Neural progenitor cell (in vitro differentiated cells): Measurements from ENCODE around the gene MRGPRG. TPM values are rescaled to one million over a fixed set of nuclear protein-coding genes. Genes with fewer than 3 reads are reported as not detected.

ENCODE experiments used
- DNase-seq: peaks from one replicate; pipeline ENCODE4 v3.0.0-alpha.2; 2016; ENCODE audit warnings: low spot score
- H2AFZ ChIP-seq: fragments of 200-600 bp; sonication (generic); replicated peaks from 2 replicates; pipeline ENCODE4 v1.6.1; 2016; ENCODE audit warnings: antibody characterized with exemption
- H3F3A ChIP-seq: fragments of 200-600 bp; sonication (generic); 2 replicates; pipeline ENCODE4 v1.6.1; 2016; ENCODE audit warnings: antibody characterized with exemption, low read depth
- H3K27ac ChIP-seq: fragments of 200-600 bp; sonication (generic); 2 replicates; pipeline ENCODE4 v1.5.1; 2016; ENCODE audit warnings: mild to moderate bottlenecking
- H3K27me3 ChIP-seq: fragments of 200-600 bp; sonication (generic); 2 replicates; pipeline ENCODE4 v1.6.1; 2016; ENCODE audit warnings: mild to moderate bottlenecking, moderate library complexity
- H3K36me3 ChIP-seq: fragments of 200-600 bp; sonication (generic); 2 replicates; pipeline ENCODE4 v1.5.1; 2016
- H3K4me1 ChIP-seq: fragments of 200-600 bp; sonication (generic); 2 replicates; pipeline ENCODE4 v1.6.1; 2016; ENCODE audit warnings: mixed run types
- H3K4me2 ChIP-seq: fragments of 200-600 bp; sonication (generic); 2 replicates; pipeline ENCODE4 v1.6.1; 2016
- H3K4me3 ChIP-seq: fragments of 200-600 bp; sonication (generic); 2 replicates; pipeline ENCODE4 v1.5.1; 2016
- H3K79me2 ChIP-seq: fragments of 200-600 bp; sonication (generic); 2 replicates; pipeline ENCODE4 v1.6.1; 2016; ENCODE audit warnings: low read depth
- H3K9ac ChIP-seq: fragments of 200-600 bp; sonication (generic); 2 replicates; pipeline ENCODE4 v1.6.1; 2016
- H3K9me3 ChIP-seq: fragments of 200-600 bp; sonication (generic); 2 replicates; pipeline ENCODE4 v1.5.1; 2016; ENCODE audit warnings: low read depth
- H4K20me1 ChIP-seq: fragments of 200-600 bp; sonication (generic); 2 replicates; pipeline ENCODE4 v1.6.1; 2016; ENCODE audit warnings: low read depth
- H3K27ac Mint-ChIP-seq: 3 replicates; pipeline ENCODE4 v1.8.0; 2021; ENCODE audit warnings: mixed read lengths
- H3K27me3 Mint-ChIP-seq: 2 replicates; pipeline ENCODE4 v1.8.0; 2022; ENCODE audit warnings: low read depth, mild to moderate bottlenecking, inconsistent platforms, moderate library complexity, mixed read lengths; ENCODE audit not compliant: insufficient read depth
- H3K36me3 Mint-ChIP-seq: 3 replicates; pipeline ENCODE4 v1.8.0; 2021; ENCODE audit warnings: mixed read lengths
- H3K4me1 Mint-ChIP-seq: 3 replicates; pipeline ENCODE4 v1.8.0; 2021; ENCODE audit warnings: mixed read lengths
- H3K4me3 Mint-ChIP-seq: 3 replicates; pipeline ENCODE4 v1.8.0; 2021; ENCODE audit warnings: mild to moderate bottlenecking, moderate library complexity, mixed read lengths
- H3K9me3 Mint-ChIP-seq: 3 replicates; pipeline ENCODE4 v1.8.0; 2020; ENCODE audit warnings: mixed read lengths
- EZH2 ChIP-seq: fragments of 200-600 bp; sonication (generic); IDR thresholded peaks from 2 replicates; pipeline ENCODE4 v1.6.1; 2017; ENCODE audit warnings: antibody characterized with exemption, mild to moderate bottlenecking, moderate library complexity
- EZH2phosphoT487 ChIP-seq: fragments of 200-600 bp; sonication (generic); IDR thresholded peaks from 2 replicates; pipeline ENCODE4 v1.6.1; 2017; ENCODE audit warnings: antibody characterized with exemption
- total RNA-seq: library from RNA; depleted of rRNA; stranded (reverse); fragments of >200 nt; gene quantifications from 2 replicates; pipeline ENCODE4 v1.2.3, GENCODE V29; 2015; ENCODE audit warnings: low replicate concordance
- TF ChIP-seq, protein P1 (sequence below): fragments of 200-600 bp; sonication (generic); IDR thresholded peaks from 2 replicates; pipeline ENCODE4 v1.5.1; 2017; ENCODE audit warnings: antibody characterized with exemption, mild to moderate bottlenecking

The MRGPRG gene
- total RNA-seq, 1 donor from 2014 or later = not detected

DNA sequence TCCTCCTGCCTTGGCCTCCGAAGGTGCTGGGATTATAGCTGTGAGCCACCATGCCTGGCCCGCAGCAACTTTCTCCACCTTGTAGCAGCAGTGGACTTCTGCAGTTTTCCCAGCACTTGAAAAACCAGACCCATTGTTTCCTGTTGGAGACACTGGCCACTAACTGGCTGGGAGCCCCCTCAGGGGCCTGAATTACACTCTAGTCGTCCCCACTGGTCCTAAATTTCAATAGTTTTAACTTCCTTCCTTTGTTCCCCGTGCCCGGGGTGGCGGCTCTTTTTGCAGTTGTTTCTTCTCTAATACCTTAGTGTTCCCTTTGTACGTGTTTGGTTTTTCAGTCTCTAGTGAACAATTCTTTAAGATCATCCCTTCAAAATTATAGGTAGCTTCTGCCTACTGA lies 16.2 kb upstream of the MRGPRG start:
- no peak overlapping the region for H3K9ac ChIP-seq
- H3K36me3 Mint-ChIP-seq = no peaks in the 10 kb centered on the region
- H3K9me3 Mint-ChIP-seq = no peaks in the 10 kb centered on the region
- H3K27me3 Mint-ChIP-seq = peaks cover 10% of the 10 kb centered on the region
- H3K4me1 Mint-ChIP-seq = no peaks in the 10 kb centered on the region
- no peak overlapping the region for H3K4me2 ChIP-seq
- H3K9me3 ChIP-seq = no peaks in the 10 kb centered on the region
- no peak for DNase-seq
- H3K27ac Mint-ChIP-seq = no peak overlapping the region
- no peak overlapping the region for H2AFZ ChIP-seq
- no peaks in the 10 kb centered on the region for H3K36me3 ChIP-seq
- H4K20me1 ChIP-seq = no peaks in the 10 kb centered on the region
- TF ChIP-seq EZH2 = no peak
- TF ChIP-seq EZH2phosphoT487 = no peak
- TF ChIP-seq, protein P1, sequence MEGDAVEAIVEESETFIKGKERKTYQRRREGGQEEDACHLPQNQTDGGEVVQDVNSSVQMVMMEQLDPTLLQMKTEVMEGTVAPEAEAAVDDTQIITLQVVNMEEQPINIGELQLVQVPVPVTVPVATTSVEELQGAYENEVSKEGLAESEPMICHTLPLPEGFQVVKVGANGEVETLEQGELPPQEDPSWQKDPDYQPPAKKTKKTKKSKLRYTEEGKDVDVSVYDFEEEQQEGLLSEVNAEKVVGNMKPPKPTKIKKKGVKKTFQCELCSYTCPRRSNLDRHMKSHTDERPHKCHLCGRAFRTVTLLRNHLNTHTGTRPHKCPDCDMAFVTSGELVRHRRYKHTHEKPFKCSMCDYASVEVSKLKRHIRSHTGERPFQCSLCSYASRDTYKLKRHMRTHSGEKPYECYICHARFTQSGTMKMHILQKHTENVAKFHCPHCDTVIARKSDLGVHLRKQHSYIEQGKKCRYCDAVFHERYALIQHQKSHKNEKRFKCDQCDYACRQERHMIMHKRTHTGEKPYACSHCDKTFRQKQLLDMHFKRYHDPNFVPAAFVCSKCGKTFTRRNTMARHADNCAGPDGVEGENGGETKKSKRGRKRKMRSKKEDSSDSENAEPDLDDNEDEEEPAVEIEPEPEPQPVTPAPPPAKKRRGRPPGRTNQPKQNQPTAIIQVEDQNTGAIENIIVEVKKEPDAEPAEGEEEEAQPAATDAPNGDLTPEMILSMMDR = no peak
- no peaks in the 10 kb centered on the region for H3K27me3 ChIP-seq
- no peaks in the 10 kb centered on the region for H3K4me1 ChIP-seq
- no peaks in the 10 kb centered on the region for H3F3A ChIP-seq
- no peaks in the 10 kb centered on the region for H3K79me2 ChIP-seq
- no peak overlapping the region for H3K4me3 Mint-ChIP-seq
- no peak overlapping the region for H3K4me3 ChIP-seq
- H3K27ac ChIP-seq = no peak overlapping the region

DNA sequence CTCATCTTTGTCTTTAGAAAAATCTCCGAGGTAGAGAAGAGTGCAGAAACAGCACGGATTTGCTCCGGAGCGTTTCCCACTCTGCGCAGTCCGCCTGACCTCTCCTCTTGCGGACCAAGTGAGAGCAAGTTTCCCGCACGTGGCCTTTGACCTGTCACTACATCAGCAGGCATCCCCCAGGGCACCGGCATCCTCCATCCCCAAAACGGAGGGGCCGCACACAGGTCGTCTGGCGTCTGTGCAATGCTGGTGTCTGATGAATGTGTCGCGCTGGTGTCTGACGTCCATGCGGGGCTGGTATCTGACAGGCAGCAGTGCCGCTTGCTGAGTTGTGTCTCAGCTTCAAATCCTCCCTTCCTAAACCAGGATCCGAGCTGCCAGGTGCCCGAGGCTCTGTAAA lies 14.3 kb upstream of the MRGPRG start:
- H3K9ac ChIP-seq = no peak overlapping the region
- H3K27ac Mint-ChIP-seq = no peak overlapping the region
- no peaks in the 10 kb centered on the region for H3K9me3 ChIP-seq
- H3K79me2 ChIP-seq = no peaks in the 10 kb centered on the region
- no peak for DNase-seq
- H3K4me2 ChIP-seq = no peak overlapping the region
- no peaks in the 10 kb centered on the region for H3F3A ChIP-seq
- H3K36me3 ChIP-seq = no peaks in the 10 kb centered on the region
- no peak for TF ChIP-seq EZH2
- TF ChIP-seq EZH2phosphoT487 = no peak
- TF ChIP-seq, protein P1 = no peak
- H2AFZ ChIP-seq = no peak overlapping the region
- H3K9me3 Mint-ChIP-seq = no peaks in the 10 kb centered on the region
- no peaks in the 10 kb centered on the region for H3K4me1 ChIP-seq
- H3K4me3 Mint-ChIP-seq = no peak overlapping the region
- H3K4me1 Mint-ChIP-seq = no peaks in the 10 kb centered on the region
- H3K36me3 Mint-ChIP-seq = no peaks in the 10 kb centered on the region
- peaks cover 10% of the 10 kb centered on the region for H3K27me3 Mint-ChIP-seq
- no peak overlapping the region for H3K27ac ChIP-seq
- no peak overlapping the region for H3K4me3 ChIP-seq
- H3K27me3 ChIP-seq = no peaks in the 10 kb centered on the region
- no peaks in the 10 kb centered on the region for H4K20me1 ChIP-seq

DNA sequence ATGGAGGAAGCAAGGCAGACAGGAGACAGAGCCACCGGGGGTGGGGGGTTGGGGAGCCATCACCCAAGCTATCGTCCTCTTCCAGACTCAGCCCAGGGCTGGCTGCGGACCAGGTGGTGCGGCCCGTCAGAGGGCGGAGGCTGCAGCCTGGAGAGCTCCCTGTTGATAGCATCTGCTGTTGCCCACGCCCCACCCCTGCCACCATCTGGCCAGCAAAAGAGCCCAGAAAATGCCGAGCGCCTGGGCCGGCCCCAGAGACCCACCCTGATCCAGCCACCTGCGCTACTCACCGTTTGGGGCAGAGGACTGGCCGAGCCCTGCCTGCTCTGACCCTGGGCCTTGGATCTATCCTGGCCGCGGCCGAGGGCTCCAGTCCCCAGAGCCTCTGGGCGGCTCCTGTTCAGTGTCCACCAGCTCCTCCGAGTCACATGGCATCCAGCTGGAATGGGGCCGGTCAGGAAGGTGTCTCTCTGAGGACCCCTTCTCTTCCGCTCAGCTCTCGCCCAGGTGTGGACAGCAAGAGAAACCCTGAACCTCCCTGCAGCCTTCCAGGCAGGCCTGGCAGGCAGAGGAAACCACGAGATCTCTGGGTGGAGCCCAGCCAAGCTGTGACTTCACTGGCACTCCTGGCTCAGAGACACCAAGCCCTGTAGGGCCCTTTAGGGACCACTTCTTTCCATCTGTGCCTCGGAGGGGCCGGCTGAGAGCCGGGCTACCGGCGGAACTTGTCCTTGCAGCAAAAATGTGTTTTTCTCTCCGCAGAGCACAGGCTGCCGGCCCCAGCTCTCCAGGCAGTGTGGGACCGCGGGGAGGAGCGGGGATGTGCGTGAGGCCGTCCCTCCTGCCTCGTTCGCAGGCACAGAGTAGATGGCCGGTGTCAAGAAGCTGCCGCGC lies 13.5 kb upstream of the MRGPRG start, which contains the start of gene MRGPRE:
MRGPRE (minus strand) TSS at position 567 of the 894 bp plus-strand sequence. CDS start 3,618 bp downstream, outside the sequence.
- H2AFZ ChIP-seq = no peak within 1 kb of the TSS
- no peak within 1 kb of the TSS for H3K9ac ChIP-seq
- no peaks in the 10 kb centered on the region for H3F3A ChIP-seq
- H3K27ac ChIP-seq = no peak within 1 kb of the TSS
- H3K36me3 ChIP-seq = no peaks in the 10 kb centered on the region
- no peaks in the 10 kb centered on the region for H3K79me2 ChIP-seq
- Mint-ChIP-seq H3K27ac (no peak within 1 kb of the TSS), H3K27me3 (peaks cover 7% of the 10 kb centered on the region), H3K4me3 (no peak within 1 kb of the TSS), H3K9me3 (no peaks in the 10 kb centered on the region), H3K4me1 (no peaks in the 10 kb centered on the region), H3K36me3 (no peaks in the 10 kb centered on the region)
- H4K20me1 ChIP-seq = no peaks in the 10 kb centered on the region
- H3K9me3 ChIP-seq = no peaks in the 10 kb centered on the region
- no peak for TF ChIP-seq EZH2phosphoT487
- TF ChIP-seq, protein P1 = no peak
- no peak for TF ChIP-seq EZH2
- H3K4me3 ChIP-seq = no peak within 1 kb of the TSS
- H3K4me2 ChIP-seq = no peak within 1 kb of the TSS
- no peaks in the 10 kb centered on the region for H3K4me1 ChIP-seq
- no peaks in the 10 kb centered on the region for H3K27me3 ChIP-seq
- no peak for DNase-seq
